Vagina (tissue), 2 donors: ENCODE results near the gene LRCH1.

ENCODE experiments used
- POLR2A ChIP-seq, 2 donors: fragments of 450-650 bp; IDR thresholded peaks; one replicate each; pipeline ENCODE4 v1.6.1; 2017; ENCODE audit warnings: antibody characterized with exemption in 2 of 2, mild to moderate bottlenecking in 2 of 2, moderate library complexity in 2 of 2
- POLR2AphosphoS5 ChIP-seq, 2 donors: sonication (generic); formaldehyde crosslinking; IDR thresholded peaks; one replicate each; pipeline ENCODE4 v1.9.0; 2017; ENCODE audit warnings: antibody characterized with exemption in 2 of 2, mild to moderate bottlenecking in 2 of 2, low read depth in 1 of 2; ENCODE audit not compliant: insufficient read depth in 1 of 2
- TF ChIP-seq, protein P1 (sequence below), 3 experiments: fragments of 450-650 bp in 2 of 3; fragments of 200-600 bp in 1 of 3; sonication (generic) in 1 of 3; IDR thresholded peaks; one replicate each; pipeline ENCODE4 v1.5.1; 2017 to 2019; ENCODE audit warnings: antibody characterized with exemption in 3 of 3, mild to moderate bottlenecking in 2 of 3, moderate library complexity in 2 of 3

DNA sequence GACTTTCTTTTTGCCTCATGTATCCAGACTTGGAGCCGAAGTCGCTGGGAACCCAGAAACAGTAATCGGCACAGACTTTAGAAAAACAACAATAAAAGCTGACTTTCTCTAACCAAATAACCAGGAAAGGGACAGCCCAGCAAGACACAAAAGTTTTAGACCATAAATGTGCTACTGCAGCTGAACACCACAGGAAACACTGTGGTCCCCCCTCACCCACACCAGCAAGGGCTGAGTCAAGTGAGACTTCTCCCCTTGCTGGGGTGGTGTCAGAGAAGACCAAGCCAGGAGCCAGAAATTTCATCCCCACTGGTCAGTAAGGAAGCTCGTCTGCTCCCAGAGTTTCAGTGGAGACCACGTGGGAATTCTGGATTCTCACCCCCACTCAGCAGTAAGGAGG, 173.4 kb downstream of the LRCH1 start:
- no peak for TF ChIP-seq POLR2A (IDR thresholded peaks at IDR 0.05)
- TF ChIP-seq, protein P1, sequence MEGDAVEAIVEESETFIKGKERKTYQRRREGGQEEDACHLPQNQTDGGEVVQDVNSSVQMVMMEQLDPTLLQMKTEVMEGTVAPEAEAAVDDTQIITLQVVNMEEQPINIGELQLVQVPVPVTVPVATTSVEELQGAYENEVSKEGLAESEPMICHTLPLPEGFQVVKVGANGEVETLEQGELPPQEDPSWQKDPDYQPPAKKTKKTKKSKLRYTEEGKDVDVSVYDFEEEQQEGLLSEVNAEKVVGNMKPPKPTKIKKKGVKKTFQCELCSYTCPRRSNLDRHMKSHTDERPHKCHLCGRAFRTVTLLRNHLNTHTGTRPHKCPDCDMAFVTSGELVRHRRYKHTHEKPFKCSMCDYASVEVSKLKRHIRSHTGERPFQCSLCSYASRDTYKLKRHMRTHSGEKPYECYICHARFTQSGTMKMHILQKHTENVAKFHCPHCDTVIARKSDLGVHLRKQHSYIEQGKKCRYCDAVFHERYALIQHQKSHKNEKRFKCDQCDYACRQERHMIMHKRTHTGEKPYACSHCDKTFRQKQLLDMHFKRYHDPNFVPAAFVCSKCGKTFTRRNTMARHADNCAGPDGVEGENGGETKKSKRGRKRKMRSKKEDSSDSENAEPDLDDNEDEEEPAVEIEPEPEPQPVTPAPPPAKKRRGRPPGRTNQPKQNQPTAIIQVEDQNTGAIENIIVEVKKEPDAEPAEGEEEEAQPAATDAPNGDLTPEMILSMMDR (IDR thresholded peaks at IDR 0.05): no peak
- no peak for TF ChIP-seq POLR2AphosphoS5 (IDR thresholded peaks at IDR 0.05; ENCODE audit: insufficient read depth in 1 of 2, low read depth in 1 of 2)
